ENCODE results near the gene SPC24.

Gene SPC24

GRCh38 chr19:11105014-11105636 is 50.5 kb downstream of the SPC24 start:
- TF ChIP-seq TAF1 (IDR thresholded peaks at IDR 0.05; ENCODE audit: borderline replicate concordance, insufficient read depth, low read length) (no peak), REST (IDR thresholded peaks at IDR 0.05; ENCODE audit: insufficient read depth in 1 of 2, low read depth in 2 of 2, low read length in 2 of 2) (no peak), SIN3A (IDR thresholded peaks at IDR 0.05; ENCODE audit: borderline replicate concordance, insufficient read depth, low read length) (no peak), FOXP2 (optimal IDR thresholded peaks at IDR 0.05; ENCODE audit: borderline replicate concordance, extremely low read depth, extremely low read length, insufficient read depth) (no peak), POLR2AphosphoS5 (IDR thresholded peaks at IDR 0.05; ENCODE audit: low read depth, low read length) (no peak)

GRCh38 chr19:11102944-11103343 is 52.6 kb downstream of the SPC24 start:
- TF ChIP-seq SIN3A (IDR thresholded peaks at IDR 0.05; ENCODE audit: borderline replicate concordance, insufficient read depth, low read length) (no peak), TAF1 (IDR thresholded peaks at IDR 0.05; ENCODE audit: borderline replicate concordance, insufficient read depth, low read length) (no peak), REST (IDR thresholded peaks at IDR 0.05; ENCODE audit: insufficient read depth in 1 of 2, low read depth in 2 of 2, low read length in 2 of 2) (no peak), FOXP2 (optimal IDR thresholded peaks at IDR 0.05; ENCODE audit: borderline replicate concordance, extremely low read depth, extremely low read length, insufficient read depth) (no peak), POLR2AphosphoS5 (IDR thresholded peaks at IDR 0.05; ENCODE audit: low read depth, low read length) (no peak)

DNA sequence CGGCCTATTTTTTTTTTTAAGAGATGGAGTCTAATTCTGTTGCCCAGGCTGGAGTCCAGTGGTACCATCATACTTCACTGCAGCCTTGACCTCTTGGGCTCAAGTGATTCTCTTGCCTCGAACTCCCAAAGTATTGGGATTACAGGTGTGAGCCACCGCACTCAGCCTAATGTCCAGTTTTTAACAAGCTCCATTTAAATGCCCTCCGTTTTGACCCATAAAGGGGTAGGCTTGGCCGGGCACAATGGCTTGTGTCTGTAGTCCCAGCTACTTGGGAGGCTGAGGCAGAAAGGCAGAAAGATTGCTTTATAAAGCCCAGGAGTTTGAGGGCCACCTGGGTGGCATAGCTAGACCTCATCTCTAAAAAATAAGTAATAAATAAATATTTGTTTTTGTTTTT is 54.5 kb downstream of the SPC24 start:
- TF ChIP-seq POLR2AphosphoS5 (IDR thresholded peaks at IDR 0.05; ENCODE audit: low read depth, low read length) = no peak
- TF ChIP-seq FOXP2 (optimal IDR thresholded peaks at IDR 0.05; ENCODE audit: borderline replicate concordance, extremely low read depth, extremely low read length, insufficient read depth) = no peak
- TF ChIP-seq SIN3A (IDR thresholded peaks at IDR 0.05; ENCODE audit: borderline replicate concordance, insufficient read depth, low read length) = no peak

DNA sequence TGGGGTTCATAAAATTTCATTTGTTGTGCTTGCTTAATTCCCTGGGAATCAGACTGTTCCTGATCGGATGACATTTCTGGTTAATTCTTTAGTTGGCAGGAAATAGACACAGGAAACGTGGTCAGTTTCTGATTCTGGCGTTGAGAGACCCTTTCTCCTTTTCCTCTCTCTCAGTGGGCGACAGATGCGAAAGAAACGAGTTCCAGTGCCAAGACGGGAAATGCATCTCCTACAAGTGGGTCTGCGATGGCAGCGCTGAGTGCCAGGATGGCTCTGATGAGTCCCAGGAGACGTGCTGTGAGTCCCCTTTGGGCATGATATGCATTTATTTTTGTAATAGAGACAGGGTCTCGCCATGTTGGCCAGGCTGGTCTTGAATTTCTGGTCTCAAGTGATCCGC is 55.5 kb downstream of the SPC24 start:
- TF ChIP-seq SIN3A (IDR thresholded peaks at IDR 0.05; ENCODE audit: borderline replicate concordance, insufficient read depth, low read length) (no peak), POLR2AphosphoS5 (IDR thresholded peaks at IDR 0.05; ENCODE audit: low read depth, low read length) (no peak), TAF1 (IDR thresholded peaks at IDR 0.05; ENCODE audit: borderline replicate concordance, insufficient read depth, low read length) (no peak), REST (IDR thresholded peaks at IDR 0.05; ENCODE audit: insufficient read depth in 1 of 2, low read depth in 2 of 2, low read length in 2 of 2) (no peak), FOXP2 (optimal IDR thresholded peaks at IDR 0.05; ENCODE audit: borderline replicate concordance, extremely low read depth, extremely low read length, insufficient read depth) (no peak)

GRCh38 chr19:11098861-11099260 is 56.7 kb downstream of the SPC24 start:
- no peak for TF ChIP-seq FOXP2 (optimal IDR thresholded peaks at IDR 0.05; ENCODE audit: borderline replicate concordance, extremely low read depth, extremely low read length, insufficient read depth)
- no peak for TF ChIP-seq SIN3A (IDR thresholded peaks at IDR 0.05; ENCODE audit: borderline replicate concordance, insufficient read depth, low read length)
- TF ChIP-seq POLR2AphosphoS5 (IDR thresholded peaks at IDR 0.05; ENCODE audit: low read depth, low read length) = no peak
- no peak for TF ChIP-seq REST (IDR thresholded peaks at IDR 0.05; ENCODE audit: insufficient read depth in 1 of 2, low read depth in 2 of 2, low read length in 2 of 2)
- no peak for TF ChIP-seq TAF1 (IDR thresholded peaks at IDR 0.05; ENCODE audit: borderline replicate concordance, insufficient read depth, low read length)
